Measurements from ENCODE around the gene AGPAT2.
A peak's percentile ranks its signal among the peaks of the same experiment; 100 is the strongest.

AGPAT2 gene

GRCh38 chr9:136686794-136687711 lies at the start of gene AGPAT2:
Gene AGPAT2 (minus strand): TSS chr9:136687457. CDS start chr9:136687357, 100 bp downstream.
- DNase-seq: peak; percentile 75

GRCh38 chr9:136735812-136736480 lies 48.7 kb upstream of the AGPAT2 start:
- no peak for DNase-seq

- no peak for DNase-seq
Observed at GRCh38 chr9:136734837-136735496, 47.7 kb upstream of the AGPAT2 start.

GRCh38 chr9:136733611-136734010 lies 46.4 kb upstream of the AGPAT2 start:
- no peak for DNase-seq

GRCh38 chr9:136732444-136733178 lies 45.4 kb upstream of the AGPAT2 start:
- DNase-seq: no peak

GRCh38 chr9:136729926-136730325 lies 42.7 kb upstream of the AGPAT2 start:
- no peak for DNase-seq

GRCh38 chr9:136729144-136729543 lies 41.9 kb upstream of the AGPAT2 start:
- no peak for DNase-seq

GRCh38 chr9:136728548-136729123 lies 41.4 kb upstream of the AGPAT2 start:
- no peak for DNase-seq

- peak; percentile 94 for DNase-seq
Observed at GRCh38 chr9:136728080-136728547, 40.9 kb upstream of the AGPAT2 start.

GRCh38 chr9:136726631-136727191 lies 39.5 kb upstream of the AGPAT2 start:
- peak; percentile 63 for DNase-seq

GRCh38 chr9:136726118-136726517 lies 38.9 kb upstream of the AGPAT2 start:
- no peak for DNase-seq

GRCh38 chr9:136725612-136726011 lies 38.4 kb upstream of the AGPAT2 start:
- DNase-seq: no peak

GRCh38 chr9:136724772-136725171 lies 37.5 kb upstream of the AGPAT2 start:
- DNase-seq: no peak

GRCh38 chr9:136723989-136724388 lies 36.7 kb upstream of the AGPAT2 start:
- no peak for DNase-seq

GRCh38 chr9:136723362-136723976 lies 36.2 kb upstream of the AGPAT2 start:
- DNase-seq: no peak

GRCh38 chr9:136722969-136723356 lies 35.7 kb upstream of the AGPAT2 start:
- DNase-seq: no peak

- no peak for DNase-seq
Observed at GRCh38 chr9:136722093-136722968, 35.1 kb upstream of the AGPAT2 start.

- DNase-seq: no peak
Observed at GRCh38 chr9:136721339-136722092, 34.3 kb upstream of the AGPAT2 start.

- no peak for DNase-seq
Observed at GRCh38 chr9:136720898-136721338, 33.7 kb upstream of the AGPAT2 start.
